ENCODE data around the gene ZFP62.
"Not testable (repeated sequence)": the region's sequence is repeated elsewhere in the genome, so short reads cannot be mapped to it uniquely, and the experiment has no call there.

DNA sequence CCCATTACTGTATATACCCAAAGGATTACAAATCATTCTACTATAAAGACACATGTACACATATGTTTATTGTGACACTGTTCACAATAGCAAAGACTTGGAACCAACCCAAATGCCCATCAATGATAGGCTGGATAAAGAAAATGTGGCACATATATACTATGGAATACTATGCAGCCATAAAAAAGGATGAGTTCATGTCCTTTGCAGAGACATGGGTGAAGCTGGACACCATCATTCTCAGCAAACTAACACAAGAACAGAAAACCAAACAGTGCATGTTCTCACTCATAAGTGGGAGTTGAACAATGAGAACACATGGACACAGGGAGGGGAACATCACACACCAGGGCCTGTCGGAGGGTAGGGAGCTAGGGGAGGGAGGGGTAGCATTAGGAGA is 34.3 kb upstream of the ZFP62 start:
- TF ChIP-seq, protein P1, sequence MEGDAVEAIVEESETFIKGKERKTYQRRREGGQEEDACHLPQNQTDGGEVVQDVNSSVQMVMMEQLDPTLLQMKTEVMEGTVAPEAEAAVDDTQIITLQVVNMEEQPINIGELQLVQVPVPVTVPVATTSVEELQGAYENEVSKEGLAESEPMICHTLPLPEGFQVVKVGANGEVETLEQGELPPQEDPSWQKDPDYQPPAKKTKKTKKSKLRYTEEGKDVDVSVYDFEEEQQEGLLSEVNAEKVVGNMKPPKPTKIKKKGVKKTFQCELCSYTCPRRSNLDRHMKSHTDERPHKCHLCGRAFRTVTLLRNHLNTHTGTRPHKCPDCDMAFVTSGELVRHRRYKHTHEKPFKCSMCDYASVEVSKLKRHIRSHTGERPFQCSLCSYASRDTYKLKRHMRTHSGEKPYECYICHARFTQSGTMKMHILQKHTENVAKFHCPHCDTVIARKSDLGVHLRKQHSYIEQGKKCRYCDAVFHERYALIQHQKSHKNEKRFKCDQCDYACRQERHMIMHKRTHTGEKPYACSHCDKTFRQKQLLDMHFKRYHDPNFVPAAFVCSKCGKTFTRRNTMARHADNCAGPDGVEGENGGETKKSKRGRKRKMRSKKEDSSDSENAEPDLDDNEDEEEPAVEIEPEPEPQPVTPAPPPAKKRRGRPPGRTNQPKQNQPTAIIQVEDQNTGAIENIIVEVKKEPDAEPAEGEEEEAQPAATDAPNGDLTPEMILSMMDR (IDR thresholded peaks at IDR 0.05) = not testable (repeated sequence)
- TF ChIP-seq EP300 (IDR thresholded peaks at IDR 0.05); POLR2A (IDR thresholded peaks at IDR 0.05; ENCODE audit: low read depth); POLR2AphosphoS5 (IDR thresholded peaks at IDR 0.05): not testable (repeated sequence)
